NCI-H187 (cell line): Measurements from ENCODE around the gene SLC26A11.
"Not testable (repeated sequence)": the region's sequence is repeated elsewhere in the genome, so short reads cannot be mapped to it uniquely, and the experiment has no call there.

ENCODE experiments used
- DNase-seq, 2 experiments: peaks; one replicate each; lab custom pipeline; 2025; lab: John Stamatoyannopoulos, UW

The SLC26A11 gene

GRCh38 chr17:80196652-80197051 lies 23.6 kb upstream of the SLC26A11 start:
- no peak for DNase-seq

GRCh38 chr17:80198144-80198661 lies 22.0 kb upstream of the SLC26A11 start:
- DNase-seq, result peak in 1 of 2 experiments; percentile 23

- not testable (repeated sequence) for DNase-seq
These were observed 20.9 kb upstream of the SLC26A11 start for GRCh38 chr17:80199295-80199694.

GRCh38 chr17:80201446-80201845 lies 18.8 kb upstream of the SLC26A11 start:
- DNase-seq, result no peak

GRCh38 chr17:80202197-80202596 lies 18.0 kb upstream of the SLC26A11 start:
- DNase-seq, result no peak

- DNase-seq, result no peak
These were observed 16.7 kb upstream of the SLC26A11 start for GRCh38 chr17:80203471-80203963.

- DNase-seq, result no peak
These were observed 15.4 kb upstream of the SLC26A11 start for GRCh38 chr17:80204626-80205468.

GRCh38 chr17:80205811-80206210 lies 14.4 kb upstream of the SLC26A11 start:
- DNase-seq, result no peak

GRCh38 chr17:80208050-80208449 lies 12.2 kb upstream of the SLC26A11 start:
- no peak for DNase-seq

- DNase-seq, result no peak
These were observed 10.5 kb upstream of the SLC26A11 start for GRCh38 chr17:80209765-80210164.

- DNase-seq, result no peak
These were observed 9.7 kb upstream of the SLC26A11 start for GRCh38 chr17:80210348-80211108.

- no peak for DNase-seq
These were observed 8.1 kb upstream of the SLC26A11 start for GRCh38 chr17:80212109-80212508.

GRCh38 chr17:80212511-80212910 lies 7.7 kb upstream of the SLC26A11 start:
- no peak for DNase-seq

- no peak for DNase-seq
These were observed 7.1 kb upstream of the SLC26A11 start for GRCh38 chr17:80212962-80213642.

GRCh38 chr17:80213643-80213975 lies 6.6 kb upstream of the SLC26A11 start:
- no peak for DNase-seq

GRCh38 chr17:80214012-80214877 lies 6.0 kb upstream of the SLC26A11 start:
- no peak for DNase-seq

GRCh38 chr17:80214878-80215210 lies 5.4 kb upstream of the SLC26A11 start:
- DNase-seq, result no peak

GRCh38 chr17:80216473-80217456 lies 3.5 kb upstream of the SLC26A11 start:
- no peak for DNase-seq

GRCh38 chr17:80217703-80218362 lies 2.4 kb upstream of the SLC26A11 start:
- no peak for DNase-seq

GRCh38 chr17:80218391-80218790 lies 1.8 kb upstream of the SLC26A11 start:
- no peak for DNase-seq
